HUES6 (cell line): ENCODE measurements around the gene HMOX1.
A peak's percentile ranks its signal among the peaks of the same experiment; 100 is the strongest.
"Not testable (repeated sequence)": the region's sequence is repeated elsewhere in the genome, so short reads cannot be mapped to it uniquely, and the experiment has no call there.

Experiments used
- H3K27ac ChIP-seq: 2 replicates; pipeline ENCODE4 v1.7.0; 2013; ENCODE audit warnings: low read depth, mild to moderate bottlenecking, low read length, inconsistent platforms
- H3K27me3 ChIP-seq: 2 replicates; pipeline ENCODE4 v1.6.1; 2013; ENCODE audit warnings: low read length; ENCODE audit not compliant: control insufficient read depth, insufficient read depth
- H3K36me3 ChIP-seq: 2 replicates; pipeline ENCODE4 v1.6.1; 2013; ENCODE audit warnings: low read length; ENCODE audit not compliant: control insufficient read depth, insufficient read depth
- H3K4me1 ChIP-seq: 2 replicates; pipeline ENCODE4 v1.6.1; 2013; ENCODE audit warnings: low read length; ENCODE audit not compliant: control insufficient read depth, insufficient read depth
- H3K4me3 ChIP-seq: 2 replicates; pipeline ENCODE4 v1.5.1; 2013; ENCODE audit warnings: low read depth, low read length
- H3K9ac ChIP-seq: one replicate; pipeline ENCODE4 v1.6.1; 2013; ENCODE audit warnings: mild to moderate bottlenecking, low read length
- H3K9me3 ChIP-seq: 2 replicates; pipeline ENCODE4 v1.6.1; 2013; ENCODE audit warnings: low read depth, low read length; ENCODE audit not compliant: control insufficient read depth, insufficient read depth

Gene HMOX1

GRCh38 chr22:35396622-35397021 is 15.7 kb downstream of the HMOX1 start:
- Histone ChIP-seq H3K4me1 (peaks cover 23% of the 10 kb centered on the region), H3K36me3 (peaks cover 10% of the 10 kb centered on the region), H3K27ac (0 out of 2 replicates have a peak overlapping the region, but pooled peaks have one; percentile 56)
- not testable (repeated sequence) for H3K9me3 ChIP-seq, H3K9ac ChIP-seq, H3K4me3 ChIP-seq, H3K27me3 ChIP-seq

GRCh38 chr22:35397095-35397904 is 16.4 kb downstream of the HMOX1 start:
- Histone ChIP-seq H3K4me3 (no peak overlapping the region), H3K27me3 (no peaks in the 10 kb centered on the region), H3K36me3 (peaks cover 15% of the 10 kb centered on the region), H3K9ac (no peak overlapping the region), H3K27ac (no peak overlapping the region), H3K9me3 (no peaks in the 10 kb centered on the region), H3K4me1 (peaks cover 23% of the 10 kb centered on the region)

- Histone ChIP-seq H3K4me3 (no peak overlapping the region), H3K4me1 (peaks cover 23% of the 10 kb centered on the region), H3K27ac (no peak overlapping the region), H3K27me3 (no peaks in the 10 kb centered on the region), H3K9ac (no peak overlapping the region), H3K9me3 (no peaks in the 10 kb centered on the region), H3K36me3 (peaks cover 23% of the 10 kb centered on the region)
These were observed 17.7 kb downstream of the HMOX1 start for GRCh38 chr22:35398591-35398973.

GRCh38 chr22:35399114-35399677 is 18.3 kb downstream of the HMOX1 start:
- peak overlapping the region; percentile 97 for H3K27ac ChIP-seq
- H3K4me3 ChIP-seq = peak overlapping the region; percentile 87

GRCh38 chr22:35399678-35400500 is 19.0 kb downstream of the HMOX1 start, which contains the start of gene MCM5:
TSS of gene MCM5 (plus strand) at chr22:35400140. CDS start at chr22:35400439, 299 bp downstream.
- Histone ChIP-seq H3K36me3 (peaks cover 37% of the 10 kb centered on the region), H3K4me1 (peaks cover 23% of the 10 kb centered on the region), H3K27ac (peak within 1 kb of the TSS; percentile 97), H3K9me3 (no peaks in the 10 kb centered on the region), H3K4me3 (peak within 1 kb of the TSS; percentile 87), H3K9ac (peak within 1 kb of the TSS; percentile 99), H3K27me3 (no peaks in the 10 kb centered on the region)

More at GRCh38 chr22:35399114-35399677, 18.3 kb downstream of the HMOX1 start:
- H3K27me3 ChIP-seq = no peaks in the 10 kb centered on the region
- peak overlapping the region; percentile 99 for H3K9ac ChIP-seq
- peaks cover 23% of the 10 kb centered on the region for H3K4me1 ChIP-seq
- H3K36me3 ChIP-seq = peaks cover 30% of the 10 kb centered on the region
- no peaks in the 10 kb centered on the region for H3K9me3 ChIP-seq

GRCh38 chr22:35400501-35400790 is 19.6 kb downstream of the HMOX1 start:
- H3K27me3 ChIP-seq = no peaks in the 10 kb centered on the region
- peaks cover 23% of the 10 kb centered on the region for H3K4me1 ChIP-seq
- peak overlapping the region; percentile 87 for H3K4me3 ChIP-seq
- peak overlapping the region; percentile 97 for H3K27ac ChIP-seq
- H3K9me3 ChIP-seq = no peaks in the 10 kb centered on the region
- peak overlapping the region; percentile 99 for H3K9ac ChIP-seq
- H3K36me3 ChIP-seq = peaks cover 42% of the 10 kb centered on the region

GRCh38 chr22:35401863-35402262 is 21.0 kb downstream of the HMOX1 start:
- H3K9ac ChIP-seq = peak overlapping the region; percentile 99
- H3K27me3 ChIP-seq = no peaks in the 10 kb centered on the region
- peaks cover 17% of the 10 kb centered on the region for H3K4me1 ChIP-seq
- peak overlapping the region; percentile 87; the same call in 1 of the 2 replicates for H3K4me3 ChIP-seq
- peaks cover 56% of the 10 kb centered on the region for H3K36me3 ChIP-seq
- H3K27ac ChIP-seq = no peak overlapping the region
- no peaks in the 10 kb centered on the region for H3K9me3 ChIP-seq

GRCh38 chr22:35403356-35403755 is 22.5 kb downstream of the HMOX1 start:
- Histone ChIP-seq H3K4me1 (peaks cover 8% of the 10 kb centered on the region), H3K9me3 (no peaks in the 10 kb centered on the region), H3K9ac (no peak overlapping the region), H3K4me3 (no peak overlapping the region), H3K36me3 (peaks cover 71% of the 10 kb centered on the region), H3K27ac (no peak overlapping the region), H3K27me3 (no peaks in the 10 kb centered on the region)

- peaks cover 8% of the 10 kb centered on the region for H3K4me1 ChIP-seq
- peaks cover 79% of the 10 kb centered on the region for H3K36me3 ChIP-seq
- H3K27me3 ChIP-seq = no peaks in the 10 kb centered on the region
These were observed 23.3 kb downstream of the HMOX1 start for GRCh38 chr22:35404176-35404575.

GRCh38 chr22:35406443-35406842 is 25.5 kb downstream of the HMOX1 start:
- H3K9me3 ChIP-seq = no peaks in the 10 kb centered on the region
- no peaks in the 10 kb centered on the region for H3K27me3 ChIP-seq
- H3K4me1 ChIP-seq = peaks cover 2% of the 10 kb centered on the region; the same call in 1 of the 2 replicates
- no peak overlapping the region for H3K4me3 ChIP-seq
- H3K27ac ChIP-seq = no peak overlapping the region
- peaks cover 96% of the 10 kb centered on the region for H3K36me3 ChIP-seq
- H3K9ac ChIP-seq = no peak overlapping the region

More at GRCh38 chr22:35404176-35404575, 23.3 kb downstream of the HMOX1 start:
- Histone ChIP-seq H3K4me3 (no peak overlapping the region), H3K9me3 (no peaks in the 10 kb centered on the region), H3K9ac (no peak overlapping the region), H3K27ac (no peak overlapping the region)

GRCh38 chr22:35407362-35407761 is 26.5 kb downstream of the HMOX1 start:
- Histone ChIP-seq H3K4me3 (no peak overlapping the region), H3K9me3 (no peaks in the 10 kb centered on the region), H3K27me3 (no peaks in the 10 kb centered on the region), H3K36me3 (peaks cover 99% of the 10 kb centered on the region), H3K4me1 (no peaks in the 10 kb centered on the region), H3K9ac (no peak overlapping the region), H3K27ac (no peak overlapping the region)
